RPMI8226 (cell line): ENCODE results near the gene TCFL5.

Source experiments
- DNase-seq: peaks from one replicate; pipeline ENCODE4 v3.0.0-alpha.2; 2015

TCFL5 gene

DNA sequence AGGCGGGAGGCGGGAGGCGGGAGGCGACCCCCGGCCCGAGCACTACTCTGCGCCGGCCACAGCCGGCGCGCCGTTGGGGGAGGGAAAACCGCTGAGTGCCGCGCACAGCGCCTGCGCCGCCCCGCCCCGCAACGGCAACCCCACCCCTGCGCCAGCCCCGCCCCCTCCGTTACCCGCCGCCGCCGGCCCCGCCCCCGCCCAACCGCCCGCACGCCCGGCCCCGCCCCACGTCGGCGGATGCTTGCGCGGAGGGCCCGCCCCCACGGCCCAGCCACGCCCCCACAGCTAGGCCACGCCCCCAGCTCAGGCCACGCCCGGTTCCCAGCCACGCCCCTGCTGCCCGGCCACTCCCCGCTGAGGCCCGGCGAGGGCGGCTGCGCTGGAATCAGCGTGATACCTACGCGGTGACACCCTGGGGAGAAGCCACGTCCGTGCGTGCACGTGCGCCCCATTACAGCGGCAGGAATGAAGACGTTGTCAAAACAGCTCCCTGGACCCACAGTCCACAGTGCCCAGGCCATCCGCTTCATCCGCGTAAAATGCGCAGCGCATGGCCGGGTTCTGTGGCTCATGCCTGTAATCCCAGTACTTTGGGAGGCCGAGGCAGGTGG, at the start of gene TCFL5:
TCFL5 (minus strand) TSS at position 97 of the 611 bp plus-strand sequence. CDS start 152 bp downstream, outside the sequence.
- peak; percentile 86 for DNase-seq

DNA sequence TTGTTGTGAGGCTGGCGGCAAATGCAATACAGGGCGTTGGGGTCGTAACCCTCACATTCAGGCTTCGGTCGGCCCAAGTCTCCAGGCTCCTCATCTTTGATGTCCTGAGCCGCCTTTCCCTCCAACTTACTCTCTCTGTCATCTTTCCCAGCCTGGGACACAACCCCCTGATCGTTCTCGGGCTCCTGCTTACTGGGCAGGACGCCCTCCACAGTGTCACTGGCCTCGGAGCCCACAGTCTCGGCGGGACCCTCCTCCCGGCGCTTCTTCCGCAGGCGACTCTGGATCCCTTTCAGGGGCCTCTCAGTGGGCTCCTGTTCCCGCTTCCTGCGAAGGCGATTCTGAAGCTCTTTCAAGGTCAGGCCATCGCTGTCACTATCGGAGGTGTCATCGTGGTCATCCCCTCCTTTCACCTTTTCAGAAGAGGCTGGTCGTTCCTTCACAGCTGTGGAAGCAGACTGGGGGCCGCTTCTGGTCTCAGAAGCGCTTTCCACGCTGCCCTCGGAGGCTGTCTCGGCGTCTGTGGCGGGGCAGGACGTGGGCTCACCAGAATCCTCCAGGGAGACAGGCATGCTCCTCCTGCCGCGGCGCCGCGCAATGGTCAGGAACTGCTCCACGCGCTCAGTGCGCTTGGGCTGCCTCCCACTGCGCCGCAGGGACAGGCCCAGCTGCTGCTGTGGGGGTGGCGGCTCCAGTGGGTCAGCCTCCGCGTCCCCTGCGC, 49.3 kb upstream of the TCFL5 start:
- no peak for DNase-seq

GRCh38 chr20:62910217-62910766, 48.7 kb upstream of the TCFL5 start:
- DNase-seq: no peak

- DNase-seq: no peak
Measured at GRCh38 chr20:62908971-62909791, 47.6 kb upstream of the TCFL5 start.

GRCh38 chr20:62907384-62908317, 46.0 kb upstream of the TCFL5 start:
- no peak for DNase-seq

GRCh38 chr20:62906647-62907375, 45.2 kb upstream of the TCFL5 start:
- no peak for DNase-seq

- DNase-seq: no peak
Measured at GRCh38 chr20:62906209-62906608, 44.6 kb upstream of the TCFL5 start.

DNA sequence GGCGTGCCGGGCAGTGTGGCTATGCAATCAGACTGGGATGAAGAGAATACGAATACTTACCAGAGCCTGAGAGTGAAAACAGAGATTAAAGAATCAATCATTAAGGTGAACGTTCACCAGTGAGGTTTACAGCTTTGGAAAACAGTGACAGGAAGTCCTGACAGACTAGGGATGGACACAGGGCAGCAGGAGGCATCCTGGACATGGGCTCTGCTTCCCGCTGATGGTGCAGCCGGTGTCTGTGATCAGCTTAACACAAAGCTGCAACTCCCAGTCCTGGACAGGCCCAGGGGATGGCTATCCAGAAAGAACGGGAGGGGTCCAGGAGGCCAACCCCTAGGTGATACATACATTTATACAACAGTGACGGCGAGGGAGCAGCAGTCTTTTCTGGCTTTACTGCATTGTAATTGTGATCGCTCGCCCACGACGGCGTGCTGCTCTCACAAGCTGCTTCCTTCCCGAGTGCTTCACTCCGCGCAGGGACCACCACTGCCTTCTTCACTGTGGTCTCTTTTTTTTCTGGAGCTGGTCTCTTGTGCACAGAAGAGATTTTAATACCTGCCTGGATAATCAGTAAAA, 44.0 kb upstream of the TCFL5 start:
- no peak for DNase-seq

DNA sequence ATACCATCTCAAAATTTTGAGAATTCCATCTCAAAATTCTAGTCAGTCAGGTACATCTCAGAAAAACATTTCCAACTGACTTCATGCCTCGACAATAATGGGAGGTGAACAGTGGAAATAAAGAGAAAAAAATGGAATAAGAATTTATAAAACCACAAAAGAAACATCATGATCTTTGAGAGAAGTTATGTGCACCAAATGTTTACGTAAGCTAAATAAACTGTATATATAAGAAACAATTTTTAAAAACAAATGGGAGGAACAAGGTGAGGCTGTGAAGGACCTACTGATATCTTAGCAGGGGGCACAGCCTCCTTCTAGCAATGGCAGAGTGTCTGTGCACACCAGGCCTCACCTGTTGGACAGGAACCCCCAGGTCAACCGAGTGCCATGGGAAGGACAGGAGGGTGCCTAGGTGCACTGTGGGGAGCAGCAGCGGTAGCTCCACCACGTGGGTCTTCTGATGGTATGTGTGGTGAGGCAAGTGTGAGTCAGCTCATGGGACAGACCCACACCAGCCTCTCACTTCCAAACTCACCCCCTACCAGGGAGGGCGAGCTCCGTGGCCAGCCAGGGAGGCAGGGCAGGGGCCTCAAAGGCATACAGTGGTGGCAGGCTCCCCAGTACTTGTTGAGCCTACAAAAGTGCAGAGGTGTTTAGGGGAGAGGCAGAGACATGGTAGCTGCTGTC, 41.4 kb upstream of the TCFL5 start:
- DNase-seq: no peak

- no peak for DNase-seq
Measured at GRCh38 chr20:62901891-62902290, 40.3 kb upstream of the TCFL5 start.

- no peak for DNase-seq
Measured at GRCh38 chr20:62900692-62901584, 39.3 kb upstream of the TCFL5 start.

- DNase-seq: peak; percentile 62
Measured at GRCh38 chr20:62900052-62900691, 38.5 kb upstream of the TCFL5 start.

DNA sequence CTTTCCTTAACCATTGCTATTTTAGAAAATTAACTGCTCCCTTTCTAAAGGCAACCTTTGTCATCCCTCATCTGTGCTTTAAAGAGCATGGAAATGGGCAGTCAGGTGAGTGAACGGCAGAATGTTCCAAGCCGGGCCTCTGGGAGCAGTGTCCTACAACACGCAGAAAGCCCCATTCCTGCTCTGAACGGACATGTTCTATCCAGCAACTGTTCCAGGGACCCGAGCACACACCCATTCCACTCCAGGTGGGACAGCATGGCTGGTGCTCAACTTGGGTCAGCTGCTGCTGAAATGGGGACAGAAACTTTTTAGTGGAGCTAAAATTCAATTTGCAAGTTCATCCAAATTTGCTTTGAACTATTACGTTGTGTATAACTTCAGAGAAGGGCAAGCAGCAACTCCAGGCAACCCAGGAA, 38.0 kb upstream of the TCFL5 start:
- no peak for DNase-seq

GRCh38 chr20:62898970-62899632, 37.5 kb upstream of the TCFL5 start:
- no peak for DNase-seq

DNA sequence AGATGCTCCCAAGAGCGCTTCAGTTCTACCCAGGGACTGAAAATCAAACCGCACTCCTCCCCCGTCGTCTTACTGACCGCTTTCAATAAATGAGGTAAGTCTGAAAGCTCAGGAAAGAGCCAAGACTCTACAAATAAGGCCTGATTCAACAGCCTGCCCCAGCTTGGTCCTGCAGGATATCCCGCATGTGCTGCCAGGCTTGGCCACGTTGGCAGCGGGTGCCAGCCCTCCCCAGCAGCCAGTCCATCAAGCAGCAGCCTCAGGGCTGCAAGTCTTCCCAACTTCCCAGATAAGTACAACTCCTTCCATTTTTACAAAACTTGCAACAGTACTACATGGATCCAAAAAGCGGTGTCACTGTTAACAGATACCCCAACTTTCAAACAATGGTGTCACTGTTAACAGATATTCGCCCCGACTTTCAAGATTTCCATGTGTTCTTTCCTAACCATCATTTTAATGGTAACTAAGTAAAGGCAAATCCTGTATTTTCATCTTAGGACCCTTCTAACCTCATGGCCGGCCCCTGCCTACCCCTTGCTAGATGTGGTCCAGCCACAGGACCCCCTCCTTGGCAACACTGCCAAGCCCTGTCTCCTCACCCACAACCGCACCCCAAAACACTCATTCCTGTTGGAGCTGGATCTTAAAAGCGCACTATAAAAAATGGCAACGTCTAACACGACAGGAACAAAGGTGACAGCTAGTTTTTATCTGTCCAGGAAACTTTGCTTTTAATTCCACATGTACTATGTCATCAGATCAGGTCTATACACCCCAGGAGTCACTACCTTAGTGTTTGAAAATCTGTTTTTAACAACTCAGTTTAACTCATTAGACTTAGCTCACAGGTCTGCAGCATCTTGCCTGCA, 36.7 kb upstream of the TCFL5 start:
- no peak for DNase-seq

DNA sequence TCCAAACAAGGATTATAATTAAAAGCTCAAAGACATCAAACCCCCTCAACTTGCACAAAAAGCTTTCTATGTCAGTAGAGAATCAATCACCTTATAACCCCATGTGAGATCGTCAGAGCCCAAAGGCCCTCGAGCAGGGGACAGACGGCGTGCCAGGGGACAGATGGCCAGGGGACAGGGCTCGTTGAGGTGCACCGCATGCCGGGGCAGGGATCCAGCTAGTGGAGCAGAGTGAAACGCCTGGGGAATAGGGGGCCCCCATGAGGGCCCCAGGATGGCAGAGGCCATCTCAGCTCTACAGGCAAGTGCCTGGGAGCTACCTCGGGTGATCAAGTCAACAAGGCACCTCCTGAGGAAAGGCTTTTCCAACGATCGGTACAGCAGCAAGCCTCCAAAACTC, 36.0 kb upstream of the TCFL5 start:
- DNase-seq: no peak

- no peak for DNase-seq
Measured at GRCh38 chr20:62896526-62896925, 34.9 kb upstream of the TCFL5 start.
